A673 (cell line): ENCODE measurements around the gene STRIP1.

Source experiments
- CTCF ChIP-seq: fragments of 300-800, 200-600 bp; sonication (generic); conservative IDR thresholded peaks from 2 replicates; pipeline ENCODE4 v1.5.1; 2017; ENCODE audit warnings: low read depth, mild to moderate bottlenecking, antibody characterized with exemption, low read length, moderate library complexity, mixed read lengths
- EZH2 ChIP-seq: fragments of 200-600 bp; sonication (generic); IDR thresholded peaks from 2 replicates; pipeline ENCODE4 v1.6.1; 2017; ENCODE audit warnings: borderline replicate concordance, low read depth, mild to moderate bottlenecking, mixed read lengths, antibody characterized with exemption, low read length; ENCODE audit not compliant: poor library complexity, severe bottlenecking

- TF ChIP-seq CTCF (no peak), EZH2 (no peak)
Observed at GRCh38 chr1:110056285-110056683, 21.9 kb downstream of the STRIP1 start.
